Thoracic aorta (tissue), 2 donors: Measurements from ENCODE around the gene PTS. TPM values are rescaled to one million over a fixed set of nuclear protein-coding genes. Genes with fewer than 3 reads are reported as not detected.

Source experiments
- ATAC-seq: fragments of 150-250 bp; one replicate; pipeline ENCODE4 v1.8.0; 2017; ENCODE audit warnings: low read depth; ENCODE audit not compliant: insufficient number of reproducible peaks, low FRiP score
- DNase-seq: peaks from one replicate; pipeline ENCODE4 v3.0.0-alpha.2; 2020; ENCODE audit warnings: low spot score
- H3K27ac ChIP-seq, 2 donors: fragments of 200-600 bp; sonication (generic); 1 replicate in 1 of 2; 2 replicates in 1 of 2; pipeline ENCODE4 v1.5.1; 2016; ENCODE audit warnings: mild to moderate bottlenecking in 2 of 2, moderate library complexity in 2 of 2
- H3K27me3 ChIP-seq: fragments of 200-600 bp; sonication (generic); replicated peaks from 2 replicates; pipeline ENCODE4 v1.6.0; 2016; ENCODE audit warnings: mild to moderate bottlenecking; ENCODE audit not compliant: insufficient read depth
- H3K36me3 ChIP-seq: fragments of 200-600 bp; sonication (generic); one replicate; pipeline ENCODE4 v1.5.1; 2016
- H3K4me1 ChIP-seq, 2 donors: fragments of 200-600 bp; sonication (generic); 1 replicate in 1 of 2; 2 replicates in 1 of 2; pipeline versions ENCODE4 v1.5.1 to v1.6.0; 2016; ENCODE audit warnings: low read depth in 2 of 2, mild to moderate bottlenecking in 1 of 2; ENCODE audit not compliant: control insufficient read depth in 1 of 2
- H3K4me3 ChIP-seq: fragments of 200-600 bp; sonication (generic); 2 replicates; pipeline ENCODE4 v1.5.1; 2016; ENCODE audit warnings: mild to moderate bottlenecking
- H3K9me3 ChIP-seq: fragments of 200-600 bp; sonication (generic); 2 replicates; pipeline ENCODE4 v1.5.1; 2016
- total RNA-seq, 2 donors: library from RNA; depleted of rRNA; stranded (reverse); fragments of >200 nt; gene quantifications; one replicate each; pipeline versions ENCODE4 v1.1.0 to v1.2.3, GENCODE V29; 2016
- TF ChIP-seq, protein P1 (sequence below): fragments of 200-600 bp; sonication (generic); IDR thresholded peaks from one replicate; pipeline ENCODE4 v1.5.1; 2019; ENCODE audit warnings: antibody characterized with exemption

Gene PTS
- total RNA-seq, 2 donors from 2014 or later, result 22.1 to 27.3 TPM

- H3K9me3 ChIP-seq, result no peaks in the 10 kb centered on the region
- DNase-seq (no peak), ATAC-seq (no peak)
- no peak overlapping the region for H3K4me3 ChIP-seq
- no peaks in the 10 kb centered on the region for H3K36me3 ChIP-seq
- H3K4me1 ChIP-seq, result no peaks in the 10 kb centered on the region
- H3K27ac ChIP-seq, result no peak overlapping the region
- TF ChIP-seq, protein P1, sequence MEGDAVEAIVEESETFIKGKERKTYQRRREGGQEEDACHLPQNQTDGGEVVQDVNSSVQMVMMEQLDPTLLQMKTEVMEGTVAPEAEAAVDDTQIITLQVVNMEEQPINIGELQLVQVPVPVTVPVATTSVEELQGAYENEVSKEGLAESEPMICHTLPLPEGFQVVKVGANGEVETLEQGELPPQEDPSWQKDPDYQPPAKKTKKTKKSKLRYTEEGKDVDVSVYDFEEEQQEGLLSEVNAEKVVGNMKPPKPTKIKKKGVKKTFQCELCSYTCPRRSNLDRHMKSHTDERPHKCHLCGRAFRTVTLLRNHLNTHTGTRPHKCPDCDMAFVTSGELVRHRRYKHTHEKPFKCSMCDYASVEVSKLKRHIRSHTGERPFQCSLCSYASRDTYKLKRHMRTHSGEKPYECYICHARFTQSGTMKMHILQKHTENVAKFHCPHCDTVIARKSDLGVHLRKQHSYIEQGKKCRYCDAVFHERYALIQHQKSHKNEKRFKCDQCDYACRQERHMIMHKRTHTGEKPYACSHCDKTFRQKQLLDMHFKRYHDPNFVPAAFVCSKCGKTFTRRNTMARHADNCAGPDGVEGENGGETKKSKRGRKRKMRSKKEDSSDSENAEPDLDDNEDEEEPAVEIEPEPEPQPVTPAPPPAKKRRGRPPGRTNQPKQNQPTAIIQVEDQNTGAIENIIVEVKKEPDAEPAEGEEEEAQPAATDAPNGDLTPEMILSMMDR, result no peak
- no peaks in the 10 kb centered on the region for H3K27me3 ChIP-seq
Measured at GRCh38 chr11:112212710-112213109, 13.5 kb upstream of the PTS start.

DNA sequence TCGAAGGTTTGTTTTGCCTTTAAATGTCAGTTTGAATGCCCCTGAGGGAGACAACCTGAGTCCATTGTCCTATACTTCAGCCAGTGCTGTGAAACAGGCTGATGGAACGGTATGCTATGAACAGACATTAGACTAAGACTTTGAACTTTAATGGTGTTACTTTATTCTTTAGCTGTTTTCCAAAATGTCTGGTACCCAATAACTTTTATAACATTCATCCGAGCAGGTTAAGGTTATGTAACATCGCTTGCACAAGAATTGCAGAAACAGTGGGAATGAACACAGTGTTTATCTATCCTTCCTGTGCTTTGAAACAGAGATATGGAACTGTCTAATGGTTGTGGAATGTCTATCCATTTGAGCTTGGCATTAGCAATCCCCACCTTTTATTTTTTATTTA, 12.5 kb upstream of the PTS start:
- Histone ChIP-seq H3K4me1 (no peaks in the 10 kb centered on the region), H3K36me3 (no peaks in the 10 kb centered on the region), H3K9me3 (no peaks in the 10 kb centered on the region), H3K4me3 (no peak overlapping the region), H3K27ac (no peak overlapping the region), H3K27me3 (no peaks in the 10 kb centered on the region)
- DNase-seq, result no peak
- TF ChIP-seq, protein P1, result no peak
- ATAC-seq, result no peak

DNA sequence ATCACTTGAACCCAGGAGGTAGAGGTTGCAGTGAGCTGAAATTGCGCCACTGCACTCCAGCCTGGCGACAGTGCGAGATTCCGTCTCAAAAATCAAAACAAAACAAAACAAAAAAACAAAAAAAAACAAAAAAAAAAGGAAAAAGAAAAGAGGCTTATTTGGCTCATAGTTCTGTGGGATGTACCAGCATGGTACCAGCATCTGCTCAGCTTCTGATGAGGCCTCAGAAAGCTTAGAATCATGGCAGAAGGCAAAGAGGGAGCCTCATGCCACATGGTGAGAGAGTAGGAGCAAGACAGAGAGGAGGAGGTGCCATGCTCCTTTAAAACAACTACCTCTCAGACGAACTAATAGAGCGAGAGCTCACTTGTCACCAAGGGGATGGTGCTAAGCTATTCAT, 10.6 kb upstream of the PTS start:
- TF ChIP-seq, protein P1, result no peak
- ATAC-seq (no peak), DNase-seq (no peak)
- Histone ChIP-seq H3K4me1 (no peaks in the 10 kb centered on the region), H3K27ac (no peak overlapping the region), H3K36me3 (no peaks in the 10 kb centered on the region), H3K4me3 (no peak overlapping the region), H3K9me3 (no peaks in the 10 kb centered on the region), H3K27me3 (no peaks in the 10 kb centered on the region)

DNA sequence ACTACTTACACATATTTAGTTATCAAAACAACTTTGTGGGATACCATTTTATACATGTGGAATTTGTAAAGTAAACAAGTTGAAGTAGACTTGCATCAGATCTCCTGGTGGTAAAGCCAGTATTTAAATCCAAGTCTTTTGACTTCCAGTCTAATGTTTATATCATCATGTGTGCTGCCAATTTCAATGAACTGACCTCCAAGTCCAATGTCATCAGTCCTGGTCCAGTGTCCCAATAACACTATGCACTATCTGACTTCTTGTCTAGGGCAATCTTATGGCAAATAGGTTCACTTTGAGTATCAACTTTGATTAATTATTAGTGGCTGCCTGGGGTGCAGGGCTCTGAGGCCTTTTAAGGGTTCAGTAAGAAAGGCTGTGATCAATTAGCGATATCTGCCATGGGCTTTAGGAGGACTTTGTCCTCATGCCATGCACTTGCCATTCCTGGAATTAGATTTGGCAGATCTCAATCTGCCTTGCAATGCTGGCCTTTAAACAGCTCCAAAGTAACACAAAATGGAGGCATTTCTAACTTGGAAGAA, 9.6 kb upstream of the PTS start:
- Histone ChIP-seq H3K4me3 (no peak overlapping the region), H3K27ac (no peak overlapping the region), H3K27me3 (no peaks in the 10 kb centered on the region), H3K4me1 (no peaks in the 10 kb centered on the region), H3K36me3 (no peaks in the 10 kb centered on the region), H3K9me3 (no peaks in the 10 kb centered on the region)
- ATAC-seq, result no peak
- TF ChIP-seq, protein P1, result no peak
- no peak for DNase-seq

DNA sequence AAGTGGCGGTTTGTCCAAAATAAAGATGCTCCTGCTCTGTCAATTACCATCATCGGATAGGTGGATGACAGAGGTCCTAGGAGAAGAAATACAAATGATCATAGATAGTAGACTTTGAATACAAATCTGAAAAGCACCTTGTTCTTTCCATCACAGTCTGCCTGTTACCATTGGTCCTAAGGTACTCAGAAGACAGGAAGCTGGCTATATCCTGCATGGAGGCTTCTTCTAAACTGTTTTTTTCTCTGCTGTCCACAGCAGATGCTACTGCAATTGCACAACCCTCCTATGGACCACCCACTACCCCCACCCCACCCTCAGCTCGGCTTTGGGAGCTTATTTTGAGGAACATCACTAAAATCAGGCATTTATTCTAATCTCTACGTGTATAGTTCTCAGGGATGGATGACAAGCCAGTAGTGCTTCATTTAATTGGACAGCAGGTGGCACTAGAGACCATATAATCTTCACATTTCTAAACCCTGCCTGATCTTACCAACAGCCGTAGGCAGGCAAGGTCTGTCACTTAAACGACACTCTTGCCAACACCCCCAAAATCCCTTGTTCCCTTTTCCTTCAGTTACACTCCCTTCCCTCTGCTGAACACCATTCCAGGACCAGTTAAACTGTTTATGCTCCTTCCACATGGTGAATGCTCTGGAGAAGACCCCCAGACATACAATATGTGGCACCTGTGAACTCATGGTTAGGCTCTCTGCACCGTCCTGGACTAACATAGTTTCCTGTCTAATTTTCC, 6.6 kb upstream of the PTS start:
- H3K4me3 ChIP-seq, result no peak overlapping the region
- H3K9me3 ChIP-seq, result no peaks in the 10 kb centered on the region
- TF ChIP-seq, protein P1, result peak; percentile 80
- no peaks in the 10 kb centered on the region for H3K36me3 ChIP-seq
- no peak for DNase-seq
- H3K27me3 ChIP-seq, result no peaks in the 10 kb centered on the region
- H3K4me1 ChIP-seq, result no peaks in the 10 kb centered on the region
- no peak overlapping the region for H3K27ac ChIP-seq
- peak; percentile 94 for ATAC-seq
